Measurements from ENCODE around the gene TNFRSF1B. TPM values are rescaled to one million over a fixed set of nuclear protein-coding genes. Genes with fewer than 3 reads are reported as not detected.

TNFRSF1B gene
- total RNA-seq, 1 donor from 2014 or later = 12.5 TPM

- DNase-seq = no peak
Measured at GRCh38 chr1:12194666-12195216, 27.9 kb downstream of the TNFRSF1B start.

GRCh38 chr1:12195416-12195815, 28.6 kb downstream of the TNFRSF1B start:
- no peak for DNase-seq

GRCh38 chr1:12196641-12197482, 30.1 kb downstream of the TNFRSF1B start:
- no peak for DNase-seq

GRCh38 chr1:12197483-12197880, 30.7 kb downstream of the TNFRSF1B start:
- DNase-seq = no peak

- no peak for DNase-seq
Measured at GRCh38 chr1:12200208-12200607, 33.4 kb downstream of the TNFRSF1B start.

- DNase-seq = no peak
Measured at GRCh38 chr1:12201352-12202189, 34.8 kb downstream of the TNFRSF1B start.

- DNase-seq = no peak
Measured at GRCh38 chr1:12202190-12202497, 35.4 kb downstream of the TNFRSF1B start.

- no peak for DNase-seq
Measured at GRCh38 chr1:12202577-12202976, 35.8 kb downstream of the TNFRSF1B start.

GRCh38 chr1:12203216-12204007, 36.6 kb downstream of the TNFRSF1B start:
- DNase-seq = no peak

- no peak for DNase-seq
Measured at GRCh38 chr1:12204140-12204539, 37.3 kb downstream of the TNFRSF1B start.

- no peak for DNase-seq
Measured at GRCh38 chr1:12204754-12205658, 38.2 kb downstream of the TNFRSF1B start.

GRCh38 chr1:12206238-12206637, 39.4 kb downstream of the TNFRSF1B start:
- no peak for DNase-seq

GRCh38 chr1:12206792-12207424, 40.1 kb downstream of the TNFRSF1B start:
- no peak for DNase-seq

GRCh38 chr1:12208271-12208670, 41.5 kb downstream of the TNFRSF1B start:
- no peak for DNase-seq

- DNase-seq = peak; percentile 71
Measured at GRCh38 chr1:12208764-12209494, 42.1 kb downstream of the TNFRSF1B start.

GRCh38 chr1:12209495-12209832, 42.7 kb downstream of the TNFRSF1B start:
- no peak for DNase-seq

GRCh38 chr1:12215118-12215961, 48.5 kb downstream of the TNFRSF1B start:
- DNase-seq = no peak

- DNase-seq = no peak
Measured at GRCh38 chr1:12219800-12220199, 53.0 kb downstream of the TNFRSF1B start.

- DNase-seq = no peak
Measured at GRCh38 chr1:12220890-12221289, 54.1 kb downstream of the TNFRSF1B start.

All from skin of body (tissue), 2 donors.